Right lobe of liver (tissue), 4 donors: Measurements from ENCODE around the gene SCRN2.

ENCODE experiments used
- POLR2A ChIP-seq: fragments of 450-650 bp; IDR thresholded peaks from one replicate; pipeline ENCODE4 v1.6.1; 2017; ENCODE audit warnings: antibody characterized with exemption, mild to moderate bottlenecking
- TF ChIP-seq, protein P1 (sequence below), 4 donors: fragments of 200-600 bp in 3 of 4; fragments of 450-650 bp in 1 of 4; IDR thresholded peaks; one replicate each; pipeline versions ENCODE4 v1.5.1 to v1.8.0; 2016 to 2022; ENCODE audit warnings: antibody characterized with exemption in 4 of 4, mild to moderate bottlenecking in 2 of 4
- donor health status: DM: no; HTN: no; CAD: no.
- donor health status: DM: no; HTN: no; CAD: no.
- donor health status: DM: no; HTN: yes; CAD: no.

DNA sequence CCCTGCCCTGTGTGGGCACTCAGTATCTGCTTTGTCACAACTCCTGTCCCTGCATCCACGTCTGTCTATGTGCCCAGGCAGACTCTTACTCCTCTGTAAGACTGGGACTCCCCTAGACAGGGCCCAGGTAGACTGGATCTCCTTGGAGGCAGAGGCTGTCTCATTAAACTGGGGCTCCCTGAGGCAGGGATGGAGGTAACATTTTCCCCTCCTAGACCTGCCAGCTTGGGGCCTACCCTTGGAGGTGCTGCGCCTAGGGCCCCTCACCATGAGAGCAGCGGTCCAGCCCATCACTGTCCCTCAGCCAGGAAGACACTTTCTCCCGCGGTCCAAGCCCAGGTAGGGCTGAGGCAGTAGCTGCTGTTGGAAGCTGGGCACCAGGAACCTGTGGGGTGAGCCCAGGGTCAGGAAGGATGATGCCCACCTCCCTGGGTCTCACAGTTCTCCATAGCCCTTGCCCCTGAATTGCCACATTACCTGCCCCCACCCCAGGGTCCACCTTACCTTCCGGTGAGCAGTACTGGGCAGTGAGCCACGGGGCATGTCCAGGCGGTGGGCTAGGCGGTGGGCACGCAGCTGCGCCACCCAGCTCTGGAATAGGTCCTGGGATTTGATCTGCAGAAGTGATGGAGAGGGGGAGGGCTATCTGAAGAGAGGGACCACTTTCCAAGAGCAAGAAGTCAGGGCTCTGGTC is 22.9 kb downstream of the SCRN2 start:
- TF ChIP-seq, protein P1, sequence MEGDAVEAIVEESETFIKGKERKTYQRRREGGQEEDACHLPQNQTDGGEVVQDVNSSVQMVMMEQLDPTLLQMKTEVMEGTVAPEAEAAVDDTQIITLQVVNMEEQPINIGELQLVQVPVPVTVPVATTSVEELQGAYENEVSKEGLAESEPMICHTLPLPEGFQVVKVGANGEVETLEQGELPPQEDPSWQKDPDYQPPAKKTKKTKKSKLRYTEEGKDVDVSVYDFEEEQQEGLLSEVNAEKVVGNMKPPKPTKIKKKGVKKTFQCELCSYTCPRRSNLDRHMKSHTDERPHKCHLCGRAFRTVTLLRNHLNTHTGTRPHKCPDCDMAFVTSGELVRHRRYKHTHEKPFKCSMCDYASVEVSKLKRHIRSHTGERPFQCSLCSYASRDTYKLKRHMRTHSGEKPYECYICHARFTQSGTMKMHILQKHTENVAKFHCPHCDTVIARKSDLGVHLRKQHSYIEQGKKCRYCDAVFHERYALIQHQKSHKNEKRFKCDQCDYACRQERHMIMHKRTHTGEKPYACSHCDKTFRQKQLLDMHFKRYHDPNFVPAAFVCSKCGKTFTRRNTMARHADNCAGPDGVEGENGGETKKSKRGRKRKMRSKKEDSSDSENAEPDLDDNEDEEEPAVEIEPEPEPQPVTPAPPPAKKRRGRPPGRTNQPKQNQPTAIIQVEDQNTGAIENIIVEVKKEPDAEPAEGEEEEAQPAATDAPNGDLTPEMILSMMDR (IDR thresholded peaks at IDR 0.05): no peak
- no peak for TF ChIP-seq POLR2A
